H54 (cell line): ENCODE data around the gene RPS19BP1.

ENCODE experiments used
- DNase-seq: peaks from one replicate; pipeline ENCODE4 v3.0.0; 2011; ENCODE audit warnings: low spot score, mixed read lengths; ENCODE audit not compliant: insufficient read length
- FAIRE-seq: peaks from 3 replicates; lab custom pipeline; 2011; peaks lifted over from hg19 to GRCh38; lab: Jason Lieb, UNC
- POLR2A ChIP-seq: IDR thresholded peaks from 2 replicates; pipeline ENCODE4 v1.6.1; 2011; ENCODE audit warnings: low read depth, mild to moderate bottlenecking, low read length

RPS19BP1 gene

GRCh38 chr22:39503630-39504029 is 28.9 kb downstream of the RPS19BP1 start:
- TF ChIP-seq POLR2A, result no peak
- FAIRE-seq, result no peak
- DNase-seq, result no peak

- FAIRE-seq (no peak), DNase-seq (no peak)
- no peak for TF ChIP-seq POLR2A
These were observed 29.6 kb downstream of the RPS19BP1 start for GRCh38 chr22:39502789-39503409.

- TF ChIP-seq POLR2A, result peak; percentile 23; the same call in 1 of the 2 replicates
- FAIRE-seq, result peak; percentile 74
These were observed 30.3 kb downstream of the RPS19BP1 start, which contains the start of gene MIEF1 for GRCh38 chr22:39502109-39502788. MIEF1 (plus strand) TSS chr22:39502290; CDS start chr22:39511295, 9,005 bp downstream.

DNA sequence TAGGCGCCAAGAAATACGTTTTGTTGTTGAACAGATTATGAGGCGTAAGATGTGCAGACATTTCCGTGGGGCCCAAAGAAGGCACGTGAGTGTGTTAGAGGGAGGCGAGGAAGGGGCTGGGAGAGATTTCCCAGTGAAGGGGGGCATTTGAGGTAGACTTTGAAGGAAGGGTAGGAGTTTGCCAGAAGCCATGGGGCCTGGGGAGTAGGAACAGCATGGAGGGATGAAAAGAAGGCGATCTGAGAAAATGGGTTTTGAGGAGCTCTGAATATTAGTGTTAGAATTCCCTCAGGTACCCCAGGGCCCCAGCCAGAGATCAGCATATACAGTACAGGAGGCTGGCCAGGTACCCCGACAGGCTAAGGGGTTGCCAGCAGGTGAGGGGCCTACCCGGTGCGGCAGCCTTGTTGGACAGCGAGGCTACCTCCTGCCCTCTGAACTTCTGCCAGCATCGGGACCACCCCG is 30.9 kb downstream of the RPS19BP1 start:
- DNase-seq (no peak), FAIRE-seq (no peak)
- no peak for TF ChIP-seq POLR2A

More at GRCh38 chr22:39502109-39502788, 30.3 kb downstream of the RPS19BP1 start, which contains the start of gene MIEF1:
- peak; percentile 88 for DNase-seq

DNA sequence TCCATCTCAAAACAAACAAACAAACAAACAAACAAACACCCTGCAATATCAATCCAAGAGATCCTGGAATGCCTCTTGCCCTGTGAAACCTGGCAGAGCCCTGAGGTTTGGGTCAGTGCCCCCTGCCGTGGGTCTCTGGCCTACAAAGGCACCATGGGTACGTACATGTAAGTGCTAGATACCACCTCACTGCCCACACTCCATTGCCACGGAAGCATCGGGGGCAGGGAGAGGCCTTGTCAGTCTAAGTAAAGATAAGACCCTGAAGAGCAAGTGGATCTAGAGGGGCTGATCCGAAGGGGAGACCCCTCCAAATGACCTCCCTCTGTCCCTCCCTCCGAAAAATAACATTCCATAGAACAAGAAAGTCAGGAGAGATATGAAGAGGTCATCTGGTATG is 32.4 kb downstream of the RPS19BP1 start:
- no peak for TF ChIP-seq POLR2A
- FAIRE-seq, result no peak
- DNase-seq, result no peak

DNA sequence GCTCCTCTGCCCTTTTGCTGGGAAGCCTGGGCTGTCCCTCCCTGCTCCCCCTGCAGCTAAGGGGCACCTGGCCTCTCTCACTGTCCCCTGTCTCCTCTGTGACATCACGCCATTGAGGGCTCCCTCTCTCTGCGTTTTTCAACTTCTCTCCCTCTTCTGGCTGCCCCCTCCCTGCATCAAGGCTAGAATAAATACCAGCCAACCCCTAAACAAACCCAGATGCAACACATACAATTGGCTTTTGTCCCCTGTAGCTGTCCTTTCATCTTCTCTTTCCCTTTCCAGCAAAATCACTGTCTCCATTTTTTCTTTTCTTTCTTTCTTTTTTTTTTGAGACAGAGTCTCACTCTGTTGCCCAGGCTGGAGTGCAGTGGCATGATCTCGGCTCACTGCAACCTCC is 33.7 kb downstream of the RPS19BP1 start:
- no peak for TF ChIP-seq POLR2A
- FAIRE-seq (no peak), DNase-seq (no peak)

- TF ChIP-seq POLR2A, result no peak
- no peak for FAIRE-seq
These were observed 34.2 kb downstream of the RPS19BP1 start for GRCh38 chr22:39498368-39498767.

GRCh38 chr22:39497429-39497828 is 35.1 kb downstream of the RPS19BP1 start:
- FAIRE-seq, result no peak
- no peak for DNase-seq
- no peak for TF ChIP-seq POLR2A

More at GRCh38 chr22:39498368-39498767, 34.2 kb downstream of the RPS19BP1 start:
- DNase-seq, result no peak

DNA sequence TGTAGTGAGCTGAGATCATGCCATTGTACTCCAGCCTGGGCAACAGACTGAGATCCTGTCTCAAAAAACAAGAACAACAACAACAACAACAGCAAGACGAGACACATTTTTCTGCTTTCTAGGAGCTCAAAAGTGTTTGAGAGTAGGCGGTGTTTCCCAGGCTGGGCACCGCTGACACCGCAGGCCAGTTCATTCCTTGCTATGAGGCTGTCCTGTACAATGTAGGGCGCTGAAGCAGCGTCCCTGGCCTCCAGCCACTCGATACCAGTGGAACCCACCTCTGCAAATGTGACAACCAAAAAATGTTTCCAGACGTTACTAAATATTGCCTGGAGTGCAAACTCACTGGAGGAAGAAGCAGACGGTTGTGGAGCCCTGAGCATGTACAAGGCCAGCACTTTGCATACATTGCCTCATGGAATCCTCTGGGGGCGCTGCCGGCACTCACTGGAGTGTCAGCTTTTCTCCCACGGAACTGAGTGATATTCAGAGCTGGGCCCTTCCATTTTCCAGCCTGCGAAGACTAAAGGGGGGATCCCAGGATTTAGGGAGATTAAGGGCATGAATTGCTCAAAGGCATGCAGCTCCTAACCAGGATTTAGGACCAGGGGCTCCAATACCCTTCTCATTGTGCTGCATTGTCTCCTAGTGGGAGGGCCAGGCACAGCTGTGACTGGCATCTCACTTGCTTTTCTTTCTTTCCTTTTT is 36.3 kb downstream of the RPS19BP1 start:
- peak; percentile 39 for DNase-seq
- no peak for TF ChIP-seq POLR2A
- FAIRE-seq, result no peak

- TF ChIP-seq POLR2A, result no peak
- no peak for DNase-seq
- no peak for FAIRE-seq
These were observed 38.0 kb downstream of the RPS19BP1 start for GRCh38 chr22:39494471-39495120.

GRCh38 chr22:39493759-39494158 is 38.8 kb downstream of the RPS19BP1 start:
- no peak for TF ChIP-seq POLR2A
- DNase-seq (peak; percentile 67), FAIRE-seq (no peak)

GRCh38 chr22:39492186-39492585 is 40.4 kb downstream of the RPS19BP1 start:
- no peak for FAIRE-seq
- no peak for TF ChIP-seq POLR2A
- DNase-seq, result no peak

GRCh38 chr22:39491696-39492095 is 40.9 kb downstream of the RPS19BP1 start:
- no peak for FAIRE-seq
- no peak for TF ChIP-seq POLR2A
- DNase-seq, result no peak
